GM12878 (cell line): ENCODE data around the gene WBP4. TPM values are rescaled to one million over a fixed set of nuclear protein-coding genes. Genes with fewer than 3 reads are reported as not detected.

Source experiments
- BACH1 ChIP-seq: fragments of 450-650 bp; IDR thresholded peaks from 2 replicates; pipeline ENCODE4 v1.6.1; 2017; ENCODE audit warnings: mild to moderate bottlenecking, borderline replicate concordance
- BHLHE40 ChIP-seq, 2 experiments: fragments of 450-650 bp in 1 of 2; IDR thresholded peaks; 2 replicates each; pipeline ENCODE4 v1.6.1; 2011 to 2017; ENCODE audit warnings: low read depth in 2 of 2, borderline replicate concordance in 1 of 2, improper control_type of control experiment in 1 of 2, low read length in 1 of 2, mild to moderate bottlenecking in 1 of 2
- CHD1 ChIP-seq: IDR thresholded peaks from 2 replicates; pipeline ENCODE4 v1.6.1; 2012; ENCODE audit warnings: low read depth, low read length, improper control_type of control experiment
- CHD2 ChIP-seq: IDR thresholded peaks from 2 replicates; pipeline ENCODE4 v1.6.1; 2011; ENCODE audit warnings: low read depth, low read length, improper control_type of control experiment, borderline replicate concordance
- CREM ChIP-seq: IDR thresholded peaks from 2 replicates; pipeline ENCODE4 v1.6.1; 2014; ENCODE audit warnings: antibody characterized with exemption, low read depth
- EP300 ChIP-seq, 2 experiments: fragments of 150-350 bp in 1 of 2; IDR thresholded peaks; 2 replicates each; pipeline ENCODE4 v1.6.1; 2011 to 2012; ENCODE audit warnings: low read depth in 2 of 2, low read length in 2 of 2, borderline replicate concordance in 1 of 2, improper control_type of control experiment in 1 of 2, inconsistent platforms in 1 of 2; ENCODE audit not compliant: control insufficient read depth in 1 of 2
- FOS ChIP-seq: IDR thresholded peaks from 3 replicates; pipeline ENCODE4 v1.6.1; 2011; ENCODE audit warnings: borderline replicate concordance; ENCODE audit not compliant: insufficient read length; ENCODE audit errors: extremely low read depth
- FOXM1 ChIP-seq: IDR thresholded peaks from 2 replicates; pipeline ENCODE4 v1.6.1; 2012; ENCODE audit warnings: low read depth, mild to moderate bottlenecking, inconsistent platforms, low read length, moderate library complexity
- MTA2 ChIP-seq: fragments of 450-650 bp; IDR thresholded peaks from 2 replicates; pipeline ENCODE4 v1.6.1; 2016; ENCODE audit warnings: low read depth, mild to moderate bottlenecking, moderate library complexity
- MXI1 ChIP-seq: fragments of 150-350 bp; IDR thresholded peaks from 2 replicates; pipeline ENCODE4 v1.6.1; 2011; ENCODE audit warnings: low read depth, mild to moderate bottlenecking, inconsistent platforms, low read length, improper control_type of control experiment
- NBN ChIP-seq: fragments of 450-650 bp; IDR thresholded peaks from 2 replicates; pipeline ENCODE4 v1.6.1; 2016
- PML ChIP-seq: IDR thresholded peaks from 2 replicates; pipeline ENCODE4 v1.6.1; 2012; ENCODE audit warnings: low read length, inconsistent platforms
- POLR2A ChIP-seq: IDR thresholded peaks from 2 replicates; pipeline ENCODE4 v1.6.1; 2011; ENCODE audit warnings: low read depth, mild to moderate bottlenecking, low read length
- RAD51 ChIP-seq: fragments of 450-650 bp; IDR thresholded peaks from 2 replicates; pipeline ENCODE4 v1.6.1; 2016; ENCODE audit warnings: moderate library complexity, mild to moderate bottlenecking, inconsistent platforms
- RUNX3 ChIP-seq: IDR thresholded peaks from 2 replicates; pipeline ENCODE4 v1.6.1; 2012; ENCODE audit warnings: low read length, inconsistent platforms
- TCF3 ChIP-seq: IDR thresholded peaks from 2 replicates; pipeline ENCODE4 v1.6.1; 2012; ENCODE audit warnings: low read depth, mild to moderate bottlenecking, low read length, borderline replicate concordance; ENCODE audit not compliant: insufficient read depth
- ZNF207 ChIP-seq: fragments of 450-650 bp; IDR thresholded peaks from 2 replicates; pipeline ENCODE4 v1.6.1; 2014; ENCODE audit warnings: antibody characterized with exemption, mild to moderate bottlenecking, borderline replicate concordance
- ZNF384 ChIP-seq: IDR thresholded peaks from 2 replicates; pipeline ENCODE4 v1.6.1; 2012; ENCODE audit warnings: low read depth, mild to moderate bottlenecking, low read length, improper control_type of control experiment, borderline replicate concordance
- polyA plus RNA-seq, 11 experiments: library from polyadenylated mRNA; depleted of rRNA in 4 of 11; unstranded in 6 of 11; stranded (reverse) in 5 of 11; fragments of >200 nt; fragmentation: Nextera tagmentation in 4 of 11; fragmentation: Illumina TruSeq in 1 of 11; extraction: Ambion mirVana in 4 of 11; extraction: Trizol in 1 of 11; gene quantifications; 1 replicate in 1 of 11; 2 replicates in 10 of 11; pipeline versions ENCODE4 v1.2.1 to v1.2.3, GENCODE V29; 2011 to 2016; ENCODE audit warnings: inconsistent platforms in 2 of 11, missing spikeins in 2 of 11, low read depth in 1 of 11
- total RNA-seq, 4 experiments: library from RNA; depleted of rRNA in 3 of 4; stranded (reverse); fragments of >200 nt in 3 of 4; fragmentation: Illumina TruSeq in 1 of 4; extraction: Trizol in 1 of 4; gene quantifications; 2 replicates each; pipeline versions ENCODE4 v1.2.1 to v1.2.3, GENCODE V29; 2013 to 2021
- TF ChIP-seq, protein P1 (sequence below): IDR thresholded peaks from 2 replicates; pipeline ENCODE4 v1.6.1; 2012; ENCODE audit warnings: improper control_type of control experiment, low read depth, low read length; ENCODE audit not compliant: insufficient replicate concordance
- TF ChIP-seq, protein P2 (sequence below): fragments of 450-650 bp; conservative IDR thresholded peaks from 2 replicates; pipeline ENCODE4 v1.6.1; 2017; ENCODE audit warnings: mild to moderate bottlenecking, moderate library complexity
- TF ChIP-seq, protein P3 (sequence below): IDR thresholded peaks from 2 replicates; pipeline ENCODE4 v1.6.1; 2012; ENCODE audit warnings: low read length, inconsistent platforms

The WBP4 gene
- total and polyA plus RNA-seq, 10 of the 15 experiments (the other 5 are each of a cell fraction or from before 2014, with no cell fraction given): 7.4 to 21.6 (median 14.2) TPM

DNA sequence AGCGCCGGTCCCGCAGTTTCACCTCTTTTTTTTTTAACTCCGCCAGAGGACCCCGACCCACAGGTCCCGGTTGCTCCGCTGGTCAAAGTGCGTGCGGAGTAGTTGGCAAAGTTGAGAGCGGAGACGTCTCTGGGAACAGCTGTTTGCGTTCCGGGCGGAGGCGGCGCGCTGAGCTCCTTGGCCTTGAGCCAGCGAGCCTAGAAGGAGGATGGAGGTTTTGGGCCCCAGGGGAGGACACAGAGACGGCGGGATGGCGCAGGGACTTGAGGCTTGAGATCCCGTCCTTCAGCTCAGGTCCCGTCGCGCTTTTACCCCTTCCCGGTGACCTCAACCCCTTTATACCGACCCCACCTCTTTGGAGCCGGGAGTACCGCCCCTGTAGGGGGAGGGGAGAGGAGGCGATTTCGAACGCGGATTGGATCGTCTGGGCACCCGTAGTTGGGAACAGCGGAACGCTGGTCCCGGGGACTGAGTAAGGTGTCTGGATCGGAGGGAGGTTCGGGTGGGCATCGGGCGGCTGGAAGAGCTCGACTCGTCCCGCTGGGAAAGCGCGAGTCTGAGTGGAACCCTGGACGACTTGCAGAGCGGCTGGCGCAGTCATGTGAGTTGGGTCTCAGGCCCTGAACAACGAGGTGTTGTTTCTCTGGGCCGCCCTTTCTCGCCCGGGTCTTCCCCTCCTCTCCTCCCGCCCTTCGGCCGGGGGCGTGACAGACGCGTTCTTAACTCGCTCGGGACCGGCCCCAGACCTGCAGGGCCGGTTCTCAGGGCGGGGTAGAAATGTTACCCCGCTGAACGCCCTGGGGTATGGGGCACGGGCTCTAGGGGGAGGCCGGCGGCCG is at the start of gene WBP4 (continued):
- TF ChIP-seq CHD1 (peak; percentile 23; the same call in 1 of the 2 replicates), PML (peak; percentile 95; the same call in 1 of the 2 replicates), ZNF384 (0 out of 2 replicates have a peak, but pooled peaks have one; percentile 18), MTA2 (peak; percentile 75), FOXM1 (peak; percentile 88; the same call in 1 of the 2 replicates), RUNX3 (peak; percentile 60), CREM (peak; percentile 21; the same call in 1 of the 2 replicates), FOS (no peak), NBN (peak; percentile 98), TCF3 (0 out of 2 replicates have a peak, but pooled peaks have one; percentile 11), MXI1 (peak; percentile 76), EP300 (IDR thresholded peaks at IDR 0.05; ENCODE audit: borderline replicate concordance in 1 of 2, control insufficient read depth in 1 of 2, low read depth in 2 of 2, low read length in 2 of 2) (peak; percentile 34 to 38; a peak in 2 of 4 replicates), BACH1 (peak; percentile 23; the same call in 1 of the 2 replicates), BHLHE40 (IDR thresholded peaks at IDR 0.05; ENCODE audit: borderline replicate concordance in 1 of 2, low read depth in 2 of 2, low read length in 1 of 2) (peak; percentile 61 to 86; a peak in 3 of 4 replicates), RAD51 (peak; percentile 45; the same call in 1 of the 2 replicates), ZNF207 (peak; percentile 73), POLR2A (peak; percentile 89), CHD2 (peak; percentile 93)
- TF ChIP-seq, protein P1, sequence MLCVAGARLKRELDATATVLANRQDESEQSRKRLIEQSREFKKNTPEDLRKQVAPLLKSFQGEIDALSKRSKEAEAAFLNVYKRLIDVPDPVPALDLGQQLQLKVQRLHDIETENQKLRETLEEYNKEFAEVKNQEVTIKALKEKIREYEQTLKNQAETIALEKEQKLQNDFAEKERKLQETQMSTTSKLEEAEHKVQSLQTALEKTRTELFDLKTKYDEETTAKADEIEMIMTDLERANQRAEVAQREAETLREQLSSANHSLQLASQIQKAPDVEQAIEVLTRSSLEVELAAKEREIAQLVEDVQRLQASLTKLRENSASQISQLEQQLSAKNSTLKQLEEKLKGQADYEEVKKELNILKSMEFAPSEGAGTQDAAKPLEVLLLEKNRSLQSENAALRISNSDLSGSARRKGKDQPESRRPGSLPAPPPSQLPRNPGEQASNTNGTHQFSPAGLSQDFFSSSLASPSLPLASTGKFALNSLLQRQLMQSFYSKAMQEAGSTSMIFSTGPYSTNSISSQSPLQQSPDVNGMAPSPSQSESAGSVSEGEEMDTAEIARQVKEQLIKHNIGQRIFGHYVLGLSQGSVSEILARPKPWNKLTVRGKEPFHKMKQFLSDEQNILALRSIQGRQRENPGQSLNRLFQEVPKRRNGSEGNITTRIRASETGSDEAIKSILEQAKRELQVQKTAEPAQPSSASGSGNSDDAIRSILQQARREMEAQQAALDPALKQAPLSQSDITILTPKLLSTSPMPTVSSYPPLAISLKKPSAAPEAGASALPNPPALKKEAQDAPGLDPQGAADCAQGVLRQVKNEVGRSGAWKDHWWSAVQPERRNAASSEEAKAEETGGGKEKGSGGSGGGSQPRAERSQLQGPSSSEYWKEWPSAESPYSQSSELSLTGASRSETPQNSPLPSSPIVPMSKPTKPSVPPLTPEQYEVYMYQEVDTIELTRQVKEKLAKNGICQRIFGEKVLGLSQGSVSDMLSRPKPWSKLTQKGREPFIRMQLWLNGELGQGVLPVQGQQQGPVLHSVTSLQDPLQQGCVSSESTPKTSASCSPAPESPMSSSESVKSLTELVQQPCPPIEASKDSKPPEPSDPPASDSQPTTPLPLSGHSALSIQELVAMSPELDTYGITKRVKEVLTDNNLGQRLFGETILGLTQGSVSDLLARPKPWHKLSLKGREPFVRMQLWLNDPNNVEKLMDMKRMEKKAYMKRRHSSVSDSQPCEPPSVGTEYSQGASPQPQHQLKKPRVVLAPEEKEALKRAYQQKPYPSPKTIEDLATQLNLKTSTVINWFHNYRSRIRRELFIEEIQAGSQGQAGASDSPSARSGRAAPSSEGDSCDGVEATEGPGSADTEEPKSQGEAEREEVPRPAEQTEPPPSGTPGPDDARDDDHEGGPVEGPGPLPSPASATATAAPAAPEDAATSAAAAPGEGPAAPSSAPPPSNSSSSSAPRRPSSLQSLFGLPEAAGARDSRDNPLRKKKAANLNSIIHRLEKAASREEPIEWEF: no peak
- TF ChIP-seq, protein P2, sequence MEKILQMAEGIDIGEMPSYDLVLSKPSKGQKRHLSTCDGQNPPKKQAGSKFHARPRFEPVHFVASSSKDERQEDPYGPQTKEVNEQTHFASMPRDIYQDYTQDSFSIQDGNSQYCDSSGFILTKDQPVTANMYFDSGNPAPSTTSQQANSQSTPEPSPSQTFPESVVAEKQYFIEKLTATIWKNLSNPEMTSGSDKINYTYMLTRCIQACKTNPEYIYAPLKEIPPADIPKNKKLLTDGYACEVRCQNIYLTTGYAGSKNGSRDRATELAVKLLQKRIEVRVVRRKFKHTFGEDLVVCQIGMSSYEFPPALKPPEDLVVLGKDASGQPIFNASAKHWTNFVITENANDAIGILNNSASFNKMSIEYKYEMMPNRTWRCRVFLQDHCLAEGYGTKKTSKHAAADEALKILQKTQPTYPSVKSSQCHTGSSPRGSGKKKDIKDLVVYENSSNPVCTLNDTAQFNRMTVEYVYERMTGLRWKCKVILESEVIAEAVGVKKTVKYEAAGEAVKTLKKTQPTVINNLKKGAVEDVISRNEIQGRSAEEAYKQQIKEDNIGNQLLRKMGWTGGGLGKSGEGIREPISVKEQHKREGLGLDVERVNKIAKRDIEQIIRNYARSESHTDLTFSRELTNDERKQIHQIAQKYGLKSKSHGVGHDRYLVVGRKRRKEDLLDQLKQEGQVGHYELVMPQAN: peak; percentile 70
- TF ChIP-seq, protein P3, sequence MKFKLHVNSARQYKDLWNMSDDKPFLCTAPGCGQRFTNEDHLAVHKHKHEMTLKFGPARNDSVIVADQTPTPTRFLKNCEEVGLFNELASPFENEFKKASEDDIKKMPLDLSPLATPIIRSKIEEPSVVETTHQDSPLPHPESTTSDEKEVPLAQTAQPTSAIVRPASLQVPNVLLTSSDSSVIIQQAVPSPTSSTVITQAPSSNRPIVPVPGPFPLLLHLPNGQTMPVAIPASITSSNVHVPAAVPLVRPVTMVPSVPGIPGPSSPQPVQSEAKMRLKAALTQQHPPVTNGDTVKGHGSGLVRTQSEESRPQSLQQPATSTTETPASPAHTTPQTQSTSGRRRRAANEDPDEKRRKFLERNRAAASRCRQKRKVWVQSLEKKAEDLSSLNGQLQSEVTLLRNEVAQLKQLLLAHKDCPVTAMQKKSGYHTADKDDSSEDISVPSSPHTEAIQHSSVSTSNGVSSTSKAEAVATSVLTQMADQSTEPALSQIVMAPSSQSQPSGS: 0 out of 2 replicates have a peak, but pooled peaks have one; percentile 42
